Osteocyte (in vitro differentiated cells): ENCODE data around the gene CD82. TPM values are rescaled to one million over a fixed set of nuclear protein-coding genes. Genes with fewer than 3 reads are reported as not detected.

ENCODE experiments used
- DNase-seq: peaks from one replicate; pipeline ENCODE4 v3.0.0; 2021; ENCODE audit warnings: mixed read lengths; ENCODE audit not compliant: unreplicated experiment; ENCODE audit errors: extremely low spot score
- H3K27ac Mint-ChIP-seq: one replicate; pipeline ENCODE4 v1.8.0; 2021; ENCODE audit warnings: mild to moderate bottlenecking, mixed read lengths; ENCODE audit not compliant: unreplicated experiment
- H3K27me3 Mint-ChIP-seq: one replicate; pipeline ENCODE4 v1.8.0; 2021; ENCODE audit warnings: mixed read lengths; ENCODE audit not compliant: unreplicated experiment
- H3K36me3 Mint-ChIP-seq: one replicate; pipeline ENCODE4 v1.8.0; 2021; ENCODE audit warnings: mixed read lengths; ENCODE audit not compliant: unreplicated experiment
- H3K4me1 Mint-ChIP-seq: one replicate; pipeline ENCODE4 v1.8.0; 2021; ENCODE audit warnings: mixed read lengths; ENCODE audit not compliant: unreplicated experiment
- H3K4me3 Mint-ChIP-seq: one replicate; pipeline ENCODE4 v1.8.0; 2021; ENCODE audit warnings: mild to moderate bottlenecking, moderate library complexity, mixed read lengths; ENCODE audit not compliant: unreplicated experiment
- H3K9me3 Mint-ChIP-seq: one replicate; pipeline ENCODE4 v1.8.0; 2021; ENCODE audit warnings: mixed read lengths; ENCODE audit not compliant: unreplicated experiment
- CTCF ChIP-seq: fragments of 200-600 bp; sonication (generic); IDR thresholded peaks from 2 replicates; pipeline ENCODE4 v1.5.0; 2021; ENCODE audit warnings: antibody characterized with exemption, mild to moderate bottlenecking, moderate library complexity
- total RNA-seq: library from RNA; stranded (reverse); gene quantifications from 2 replicates; pipeline ENCODE4 v1.2.1, GENCODE V29; 2021

The CD82 gene
- total RNA-seq, 1 donor from 2014 or later = 34.6 TPM

GRCh38 chr11:44568331-44568657 is 2.8 kb downstream of the CD82 start:
- H3K4me1 Mint-ChIP-seq = peaks cover 76% of the 10 kb centered on the region
- no peaks in the 10 kb centered on the region for H3K27me3 Mint-ChIP-seq
- TF ChIP-seq CTCF = no peak
- DNase-seq = no peak
- H3K9me3 Mint-ChIP-seq = no peaks in the 10 kb centered on the region
- peak overlapping the region; percentile 61 for H3K27ac Mint-ChIP-seq
- H3K4me3 Mint-ChIP-seq = no peak overlapping the region
- H3K36me3 Mint-ChIP-seq = no peaks in the 10 kb centered on the region

- Mint-ChIP-seq H3K27ac (peak overlapping the region; percentile 80), H3K4me3 (no peak overlapping the region), H3K4me1 (peaks cover 70% of the 10 kb centered on the region), H3K9me3 (no peaks in the 10 kb centered on the region), H3K36me3 (no peaks in the 10 kb centered on the region), H3K27me3 (no peaks in the 10 kb centered on the region)
- no peak for TF ChIP-seq CTCF
- peak; percentile 89 for DNase-seq
Observed at GRCh38 chr11:44568658-44569473, 3.4 kb downstream of the CD82 start.

GRCh38 chr11:44570411-44571155 is 5.1 kb downstream of the CD82 start:
- Mint-ChIP-seq H3K27me3 (no peaks in the 10 kb centered on the region), H3K36me3 (no peaks in the 10 kb centered on the region), H3K9me3 (no peaks in the 10 kb centered on the region), H3K4me1 (peaks cover 68% of the 10 kb centered on the region), H3K4me3 (no peak overlapping the region), H3K27ac (peak overlapping the region; percentile 19)
- DNase-seq = no peak
- TF ChIP-seq CTCF = no peak

GRCh38 chr11:44571871-44572270 is 6.4 kb downstream of the CD82 start:
- Mint-ChIP-seq H3K9me3 (no peaks in the 10 kb centered on the region), H3K4me3 (no peak overlapping the region), H3K36me3 (no peaks in the 10 kb centered on the region), H3K27me3 (no peaks in the 10 kb centered on the region), H3K4me1 (peaks cover 63% of the 10 kb centered on the region), H3K27ac (no peak overlapping the region)
- no peak for TF ChIP-seq CTCF
- no peak for DNase-seq

- Mint-ChIP-seq H3K4me3 (no peak overlapping the region), H3K4me1 (peaks cover 57% of the 10 kb centered on the region), H3K27me3 (no peaks in the 10 kb centered on the region), H3K36me3 (no peaks in the 10 kb centered on the region), H3K9me3 (no peaks in the 10 kb centered on the region), H3K27ac (no peak overlapping the region)
- TF ChIP-seq CTCF = no peak
- no peak for DNase-seq
Observed at GRCh38 chr11:44572436-44572835, 7.0 kb downstream of the CD82 start.
